22Rv1 (cell line): ENCODE data around the gene CDKN2AIP.

Source experiments
- CTCF ChIP-seq: fragments of 450-650 bp; IDR thresholded peaks from 2 replicates; pipeline ENCODE4 v1.5.1; 2017; ENCODE audit warnings: mild to moderate bottlenecking
- ZFX ChIP-seq: fragments of 450-650 bp; IDR thresholded peaks from 2 replicates; pipeline ENCODE4 v1.6.1; 2017; ENCODE audit warnings: antibody characterized with exemption, borderline replicate concordance

GRCh38 chr4:183403961-183404360 lies 40.5 kb upstream of the CDKN2AIP start:
- TF ChIP-seq CTCF, result no peak
- TF ChIP-seq ZFX, result no peak
